ENCODE data around the gene SYT7.

Gene SYT7

DNA sequence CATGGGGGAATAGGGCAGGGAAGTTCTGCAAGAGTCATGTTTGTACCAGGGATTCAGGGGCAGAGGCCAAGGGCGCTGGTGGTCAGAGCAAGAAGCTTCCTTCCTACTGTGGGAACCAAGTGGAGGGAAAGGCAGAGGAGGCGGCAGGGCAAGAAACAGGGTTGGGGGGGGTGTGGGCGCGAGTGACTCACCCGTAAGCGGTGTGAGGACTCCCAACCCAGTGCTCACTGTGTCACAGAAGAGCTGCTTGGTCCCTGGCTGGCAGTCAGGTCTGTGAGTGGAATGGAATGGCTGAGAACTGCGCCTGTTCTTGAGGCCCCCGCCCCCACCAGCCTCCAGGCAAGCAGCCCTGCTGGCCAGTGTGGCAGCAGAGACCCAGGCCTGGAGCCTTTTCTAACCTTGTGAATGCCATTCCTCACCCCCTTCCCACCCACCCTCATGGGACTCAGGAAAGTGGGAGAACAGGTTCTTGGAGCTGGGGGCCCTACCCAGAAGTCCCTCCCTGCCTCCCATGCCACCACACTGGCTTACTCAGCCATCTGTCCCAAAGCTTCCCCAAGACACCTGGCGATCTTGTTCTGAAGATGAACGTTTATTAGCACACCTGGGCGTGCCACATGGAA is 67.6 kb downstream of the SYT7 start:
- no peak for DNase-seq

GRCh38 chr11:61512435-61512834 is 68.4 kb downstream of the SYT7 start:
- DNase-seq, result no peak

DNA sequence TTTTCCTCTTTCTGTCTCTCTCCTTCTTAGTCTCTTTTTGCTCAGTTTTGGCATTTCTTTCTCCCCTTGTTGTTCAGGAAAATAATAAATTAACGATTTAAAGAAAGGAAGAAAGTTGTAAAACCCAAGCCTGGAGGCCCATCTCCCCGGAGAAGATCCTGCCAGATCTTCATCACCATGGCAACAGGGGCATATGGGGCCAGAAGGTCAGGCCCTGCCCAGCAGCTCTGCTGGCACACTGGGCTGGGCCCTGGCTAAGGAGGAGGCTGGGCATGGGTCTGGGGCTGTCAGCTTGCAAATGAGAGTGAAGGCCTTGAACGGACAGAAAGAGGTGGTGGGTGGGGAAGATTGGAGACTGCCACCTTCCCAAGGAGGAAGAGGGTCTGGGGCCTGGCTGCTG is 69.5 kb downstream of the SYT7 start:
- DNase-seq, result no peak

DNA sequence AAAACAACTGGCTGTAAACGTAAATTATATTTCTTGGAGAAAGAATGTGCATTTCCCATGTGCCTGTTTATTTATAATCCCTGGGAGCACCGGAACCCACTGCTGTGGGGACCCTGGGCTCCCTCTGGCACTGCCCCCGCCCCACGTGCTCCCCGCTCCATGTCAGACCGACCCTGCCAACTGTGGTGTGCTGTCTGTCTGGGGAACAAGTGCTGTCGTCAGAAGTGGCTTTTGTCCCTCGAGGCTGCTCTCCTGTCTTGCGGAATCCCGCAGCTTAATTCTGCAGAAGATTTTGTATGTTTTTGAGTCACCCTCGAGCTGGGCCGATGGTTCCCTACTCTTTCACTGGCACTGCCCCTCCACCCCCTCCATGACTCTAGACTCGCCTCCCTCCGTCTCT is 69.9 kb downstream of the SYT7 start:
- DNase-seq, result no peak

GRCh38 chr11:61510166-61510919 is 70.5 kb downstream of the SYT7 start:
- DNase-seq, result no peak

DNA sequence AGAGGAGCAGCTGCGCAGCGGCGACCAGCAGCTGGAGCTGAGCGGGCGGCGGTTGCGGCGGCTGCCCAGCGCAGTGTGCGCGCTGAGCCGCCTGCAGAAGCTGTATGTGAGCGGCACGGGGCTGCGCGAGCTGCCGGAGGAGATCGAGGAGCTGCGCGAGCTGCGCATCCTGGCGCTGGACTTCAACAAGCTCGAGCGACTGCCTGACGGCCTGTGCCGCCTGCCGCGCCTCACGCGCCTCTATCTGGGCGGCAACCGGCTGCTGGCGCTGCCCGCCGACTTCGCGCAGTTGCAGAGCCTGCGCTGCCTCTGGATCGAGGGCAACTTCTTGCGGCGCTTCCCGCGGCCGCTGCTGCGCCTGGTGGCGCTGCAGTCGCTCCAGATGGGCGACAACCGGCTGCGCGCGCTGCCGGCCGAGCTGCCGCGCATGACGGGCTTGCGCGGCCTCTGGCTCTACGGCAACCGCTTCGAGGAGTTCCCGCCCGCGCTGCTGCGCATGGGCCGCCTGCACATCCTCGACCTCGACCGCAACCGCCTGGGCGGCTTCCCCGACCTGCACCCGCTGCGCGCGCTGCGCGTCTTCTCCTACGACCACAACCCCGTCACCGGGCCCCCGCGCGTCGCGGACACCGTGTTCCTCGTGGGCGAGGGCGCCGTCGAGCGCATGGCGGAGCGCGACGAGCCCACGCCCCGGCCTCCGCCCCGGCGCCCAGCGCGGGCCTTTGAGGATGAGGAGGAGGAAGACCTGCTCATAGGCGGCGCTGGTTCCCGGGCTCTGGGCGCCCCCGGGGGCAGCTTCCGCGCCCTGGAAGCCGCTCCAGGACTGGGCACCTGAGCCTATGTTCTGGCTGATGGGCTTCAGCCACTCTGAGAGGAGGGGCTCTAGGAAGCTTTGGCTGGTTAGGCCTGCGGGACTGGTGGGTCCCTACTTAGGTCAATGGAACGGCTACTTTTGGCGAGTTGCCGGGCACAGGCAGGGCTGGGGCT is 71.5 kb downstream of the SYT7 start:
- DNase-seq, result peak; percentile 74

DNA sequence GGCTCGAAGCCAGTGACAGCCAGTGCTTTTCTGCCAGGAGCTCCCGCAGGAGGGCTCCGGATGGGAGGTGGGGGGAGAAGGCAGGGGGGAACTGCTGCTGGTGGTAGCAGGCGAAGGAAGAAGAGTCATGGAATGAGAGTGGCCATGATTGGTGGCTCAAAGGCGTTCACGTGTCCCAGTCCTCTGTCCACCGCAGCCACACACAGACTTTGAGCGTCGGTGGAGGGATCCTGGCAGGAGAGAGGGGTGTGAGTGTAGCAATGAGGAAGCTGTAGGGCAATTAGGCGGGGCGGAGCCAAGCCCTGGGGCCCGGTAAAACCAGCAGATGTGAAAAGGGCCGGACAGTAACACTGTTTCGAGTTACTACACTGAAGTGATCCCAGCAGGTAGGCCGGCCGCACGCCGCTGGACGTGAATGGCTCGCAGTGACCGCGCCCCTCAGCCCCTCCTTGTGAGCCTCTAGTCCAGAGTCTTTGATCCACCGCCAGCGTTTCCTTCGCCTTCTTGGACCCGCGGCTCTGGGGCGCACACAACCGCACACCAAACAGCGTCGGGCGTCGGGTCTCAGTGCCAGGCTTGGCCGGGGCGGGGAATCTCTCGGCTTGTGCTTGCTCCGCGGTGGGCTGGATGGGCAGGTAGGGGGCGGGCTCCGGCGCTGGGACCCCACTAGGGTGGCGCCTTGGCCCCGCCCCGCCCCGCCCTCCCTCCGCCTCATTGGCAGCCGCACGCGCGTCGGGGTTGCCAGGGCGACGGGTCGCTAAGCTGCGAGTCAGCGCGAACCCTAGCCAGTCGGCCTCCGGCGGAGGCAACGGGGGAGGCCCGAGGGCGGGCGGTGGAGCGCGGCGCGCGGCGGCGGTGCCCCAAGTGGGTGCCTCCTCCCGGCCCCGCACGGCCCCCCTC is 72.7 kb downstream of the SYT7 start, which contains the start of gene LRRC10B:
TSS of gene LRRC10B (plus strand) at position 788 of the 900 bp plus-strand sequence. CDS start 250 bp downstream, outside the sequence.
- DNase-seq, result peak; percentile 40

DNA sequence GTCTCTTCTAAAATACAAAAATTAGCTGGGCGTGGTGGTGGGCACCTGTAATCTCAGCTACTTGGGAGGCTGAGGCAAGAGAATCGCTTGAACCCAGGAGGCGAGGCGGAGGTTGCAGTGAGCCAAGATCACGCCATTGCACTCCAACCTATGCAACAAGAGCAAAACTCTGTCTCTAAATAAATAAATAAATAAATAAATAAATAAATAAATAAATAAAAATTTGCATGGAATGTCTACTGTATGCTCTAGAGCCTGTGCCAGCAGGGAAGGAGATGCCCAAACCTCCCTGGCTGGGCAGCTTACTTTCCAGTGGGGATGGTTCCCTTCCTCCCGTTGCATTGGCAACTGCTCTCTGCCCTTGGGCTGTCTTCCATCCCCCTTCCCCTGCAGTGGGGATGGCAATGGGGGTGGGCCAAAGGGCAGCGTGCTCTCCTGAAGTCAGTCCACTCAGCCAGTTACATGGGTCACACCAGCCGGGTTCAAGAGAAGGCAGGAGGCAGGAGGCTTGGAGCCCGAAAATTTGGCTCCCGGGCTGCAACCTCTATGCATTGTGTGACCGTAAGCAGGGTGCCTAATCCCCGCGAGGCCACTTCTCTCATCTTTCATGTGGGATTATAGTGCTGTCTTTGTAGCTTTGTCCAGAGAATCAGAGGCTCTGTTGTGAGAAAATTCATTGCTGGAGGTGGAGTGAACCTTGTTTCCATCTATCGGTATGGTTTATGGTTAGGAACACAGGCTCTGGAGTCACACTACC is 73.7 kb downstream of the SYT7 start:
- no peak for DNase-seq

DNA sequence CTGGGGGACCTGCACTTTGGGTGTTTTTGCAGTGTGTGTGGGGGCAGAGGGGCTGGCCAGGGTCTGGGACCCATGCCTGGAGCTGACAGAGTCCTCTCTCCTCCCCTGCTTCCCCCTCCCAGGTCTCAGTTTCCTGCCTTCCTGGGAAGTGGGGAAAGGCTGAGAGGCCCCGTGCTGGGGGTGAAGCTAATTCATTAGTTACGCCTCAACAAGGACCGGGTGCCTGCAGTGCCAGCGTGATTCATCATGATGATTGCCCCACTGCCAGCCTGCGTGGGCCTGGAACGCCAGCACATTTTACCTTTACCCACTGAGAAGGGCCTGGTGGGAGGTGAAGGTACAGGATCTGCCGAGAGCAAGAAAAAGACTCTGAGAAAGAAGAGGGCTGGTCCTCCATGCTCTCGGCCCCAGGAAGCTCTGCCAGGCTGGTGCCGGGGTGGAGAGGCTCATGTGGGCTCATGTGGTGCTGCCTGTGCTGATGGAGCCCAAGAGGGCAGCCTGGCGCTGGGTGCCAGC is 75.2 kb downstream of the SYT7 start:
- no peak for DNase-seq

DNA sequence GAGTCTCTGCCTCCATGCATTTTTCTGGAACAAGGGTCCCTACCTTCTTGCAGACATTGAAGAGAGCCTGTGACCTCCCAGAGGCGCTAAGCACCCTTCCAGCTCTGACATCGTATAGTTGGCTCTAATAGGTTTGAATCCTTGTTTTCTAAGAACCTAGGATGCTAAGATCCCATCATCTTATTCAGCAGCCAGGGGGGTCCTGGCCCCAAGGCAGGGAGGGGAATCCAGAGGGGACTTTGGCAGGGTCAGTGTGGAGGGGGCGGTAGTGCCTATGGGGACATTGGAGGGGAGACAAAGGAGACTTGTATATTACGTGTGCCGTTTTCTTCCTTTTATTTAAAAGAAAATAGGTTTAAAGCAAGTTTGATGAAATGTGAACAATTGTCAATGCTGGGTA is 75.8 kb downstream of the SYT7 start:
- DNase-seq, result no peak

DNA sequence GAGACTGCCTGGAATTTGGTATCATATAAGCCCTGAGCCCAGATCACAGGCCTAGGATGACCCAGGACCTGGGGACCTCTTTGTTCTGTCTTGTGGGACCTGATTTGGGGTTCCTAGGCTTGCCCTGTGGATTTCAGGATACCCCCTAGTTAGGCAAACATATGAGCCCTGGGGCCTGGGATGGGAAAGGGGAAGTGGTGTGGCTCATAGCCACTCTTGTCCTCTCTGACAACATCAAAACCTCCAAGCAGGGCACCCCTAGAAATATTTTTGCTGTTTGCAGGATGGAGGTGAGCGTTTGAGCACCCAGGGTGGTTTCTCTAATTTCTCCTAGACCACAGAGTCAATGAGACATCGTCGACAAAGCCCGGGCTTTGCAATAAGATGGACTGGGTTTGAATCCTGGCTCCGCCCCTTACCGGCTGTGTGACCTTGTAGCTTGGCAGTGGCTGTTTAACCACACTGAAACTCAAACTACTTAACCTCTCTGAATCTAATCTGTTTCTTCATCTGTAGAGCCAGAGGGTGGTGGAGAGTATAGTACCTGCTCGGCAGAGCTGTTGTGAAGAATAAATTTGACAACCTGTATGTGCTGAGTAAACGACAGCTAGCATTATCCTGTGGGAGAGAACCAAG is 77.6 kb downstream of the SYT7 start:
- DNase-seq, result no peak

DNA sequence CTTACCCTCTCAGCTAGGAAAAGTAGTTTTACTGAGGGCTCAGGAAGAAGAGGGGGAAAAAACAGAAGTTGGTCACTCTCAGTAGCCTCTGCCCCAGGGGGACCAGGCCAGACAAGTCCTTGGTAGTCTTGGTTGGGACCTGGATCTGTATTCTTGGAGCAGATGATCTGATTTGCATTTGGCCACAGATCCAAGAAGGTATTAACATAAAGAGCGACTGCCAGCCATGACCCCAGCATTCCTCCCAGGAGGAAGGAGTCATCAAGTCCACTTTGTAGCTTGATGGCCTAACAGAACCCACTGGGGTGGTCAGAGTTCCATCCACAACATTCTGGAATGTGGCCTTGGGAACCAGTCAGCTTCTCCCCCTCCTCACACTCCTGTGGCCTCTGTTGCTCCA is 78.4 kb downstream of the SYT7 start:
- no peak for DNase-seq

DNA sequence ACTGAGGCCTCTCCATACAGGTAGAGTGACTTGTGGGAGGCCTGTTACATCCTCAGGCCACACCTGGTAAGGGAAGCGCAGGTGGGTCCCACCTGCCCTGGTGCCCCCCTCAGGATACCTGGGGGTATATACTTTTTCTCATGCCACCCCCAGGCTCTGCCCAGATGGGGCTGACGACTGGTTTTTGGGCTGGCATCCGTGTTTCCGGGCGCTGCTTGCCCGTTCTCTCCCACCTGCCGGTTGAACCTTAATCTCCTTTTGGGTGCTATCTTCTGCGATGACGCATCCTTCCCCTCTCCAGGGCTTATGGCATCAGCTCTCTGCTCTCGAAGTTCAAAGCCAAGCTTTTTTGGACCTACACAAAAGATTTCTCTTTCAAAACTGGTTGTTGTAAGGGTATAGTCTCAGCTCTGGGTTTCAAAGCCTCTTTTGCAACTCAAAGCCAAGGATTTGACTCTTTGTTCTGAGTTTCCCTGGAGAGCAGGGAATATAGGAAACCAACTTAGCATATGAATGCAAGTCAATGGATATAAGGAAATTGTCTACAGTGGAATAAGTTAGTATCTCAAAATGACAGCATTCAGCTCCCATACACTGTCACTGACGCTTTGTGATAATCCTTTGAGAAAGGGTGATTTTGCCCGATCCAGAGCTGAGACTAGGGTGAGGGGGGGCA is 80.9 kb downstream of the SYT7 start:
- no peak for DNase-seq

- no peak for DNase-seq
Observed at GRCh38 chr11:61498767-61499341, 82.0 kb downstream of the SYT7 start.

DNA sequence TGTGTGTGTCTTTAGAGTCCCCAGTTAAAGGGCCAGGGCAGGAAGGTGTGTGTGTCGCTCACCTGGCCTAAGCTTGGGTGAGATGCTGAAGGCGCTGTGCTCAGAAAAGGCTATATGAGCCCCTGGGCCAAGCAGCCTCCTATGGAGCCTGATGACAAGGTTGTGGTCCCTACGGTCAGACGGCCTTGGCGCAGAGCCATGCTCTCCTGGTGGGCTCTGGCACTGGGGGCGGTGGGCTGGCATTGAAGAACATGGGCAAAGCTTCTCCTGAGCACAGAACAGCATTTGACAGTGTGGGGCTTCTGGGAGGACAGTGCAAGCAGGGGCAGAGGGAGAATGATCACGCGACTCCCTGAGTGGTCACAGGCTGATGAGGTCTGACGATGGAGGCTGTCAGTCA is 83.0 kb downstream of the SYT7 start:
- no peak for DNase-seq

GRCh38 chr11:61497473-61497872 is 83.4 kb downstream of the SYT7 start:
- no peak for DNase-seq

DNA sequence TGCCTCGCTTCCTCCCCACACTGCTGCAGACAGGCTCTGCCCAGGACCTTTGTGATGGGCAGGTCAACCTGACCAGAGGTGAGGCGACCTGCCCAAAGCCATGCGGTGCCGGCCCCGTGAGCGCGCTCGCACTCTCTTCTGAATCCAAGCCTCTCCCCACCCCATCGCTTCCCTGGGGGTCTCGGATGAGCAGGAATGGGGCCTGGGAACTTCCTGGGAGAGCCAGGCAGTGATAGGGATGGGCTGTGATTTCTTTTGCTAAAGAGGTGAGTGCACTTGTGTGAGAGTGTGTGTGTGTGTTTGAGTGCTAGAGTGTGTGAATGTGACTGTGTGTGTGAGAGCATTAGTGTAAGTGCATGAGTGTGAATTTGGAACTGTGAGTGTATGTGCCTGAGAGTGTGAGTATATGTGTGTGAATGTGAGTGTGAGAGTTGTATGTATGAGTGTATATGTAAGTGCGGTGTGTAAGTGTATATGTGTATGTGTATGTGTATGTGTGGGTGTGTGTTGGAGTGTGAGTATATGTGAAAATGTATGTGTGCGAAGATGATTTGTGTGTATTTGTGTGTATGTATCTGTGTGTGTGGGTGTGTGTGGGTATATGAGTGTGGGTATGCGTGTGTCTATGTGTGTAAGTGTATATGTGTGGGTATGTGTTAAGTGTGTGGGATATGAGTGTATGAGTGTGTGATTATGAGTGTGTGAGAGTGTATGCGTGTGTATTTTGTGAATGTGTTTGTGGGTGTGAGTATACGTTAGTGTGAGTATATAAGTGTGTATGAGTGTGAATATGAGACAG is 84.1 kb downstream of the SYT7 start:
- no peak for DNase-seq

DNA sequence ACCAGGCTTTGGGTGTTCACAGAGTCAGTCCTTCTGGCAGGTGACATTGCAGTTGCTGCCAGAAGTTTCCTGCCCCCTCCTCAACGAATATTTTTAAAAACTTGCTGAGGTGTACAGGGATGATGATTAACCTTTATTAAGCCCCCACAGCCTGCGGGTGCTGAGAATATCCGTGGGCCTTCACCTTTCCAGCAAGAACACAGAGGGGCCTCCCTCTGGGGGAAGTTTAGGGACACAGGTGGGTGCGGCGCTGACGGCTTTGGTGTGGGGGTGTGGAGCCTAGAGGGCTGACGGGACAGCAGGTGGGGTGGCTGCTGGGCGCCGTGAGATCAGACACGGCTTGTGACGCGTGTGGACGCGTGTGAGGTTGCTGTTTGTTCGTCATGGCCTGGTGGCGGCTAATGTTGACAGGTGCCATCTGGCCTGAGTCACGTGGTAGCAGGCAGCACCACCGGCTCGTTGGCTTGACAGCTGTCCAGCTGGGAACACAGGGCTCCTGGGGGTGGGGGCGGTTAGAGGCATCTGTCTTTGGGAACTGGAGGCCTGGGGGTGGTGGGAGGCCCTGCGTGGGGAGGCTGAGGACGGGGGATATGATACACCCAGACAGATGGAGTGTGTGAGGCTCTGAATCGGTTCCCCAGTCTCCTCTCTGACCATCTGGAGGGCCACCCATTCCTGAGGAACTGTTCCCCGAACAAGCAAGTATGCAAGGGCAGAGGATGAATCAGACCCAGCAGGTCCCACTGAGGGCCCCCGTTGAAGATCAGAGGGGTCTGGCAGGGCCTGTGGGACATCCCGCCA is 84.9 kb downstream of the SYT7 start:
- DNase-seq, result peak; percentile 84
